ENCODE data around the gene ZNF683. TPM values are rescaled to one million over a fixed set of nuclear protein-coding genes. Genes with fewer than 3 reads are reported as not detected.

Gene ZNF683
- polyA plus RNA-seq, 1 experiment, result not detected

GRCh38 chr1:26360807-26361604 is 11.5 kb downstream of the ZNF683 start:
- peaks cover 7% of the 10 kb centered on the region; the same call in 1 of the 2 replicates for H3K9me3 ChIP-seq (ENCODE audit: control insufficient read depth, insufficient read depth, low read length)
- POLR2A ChIA-PET, result no interaction called here

DNA sequence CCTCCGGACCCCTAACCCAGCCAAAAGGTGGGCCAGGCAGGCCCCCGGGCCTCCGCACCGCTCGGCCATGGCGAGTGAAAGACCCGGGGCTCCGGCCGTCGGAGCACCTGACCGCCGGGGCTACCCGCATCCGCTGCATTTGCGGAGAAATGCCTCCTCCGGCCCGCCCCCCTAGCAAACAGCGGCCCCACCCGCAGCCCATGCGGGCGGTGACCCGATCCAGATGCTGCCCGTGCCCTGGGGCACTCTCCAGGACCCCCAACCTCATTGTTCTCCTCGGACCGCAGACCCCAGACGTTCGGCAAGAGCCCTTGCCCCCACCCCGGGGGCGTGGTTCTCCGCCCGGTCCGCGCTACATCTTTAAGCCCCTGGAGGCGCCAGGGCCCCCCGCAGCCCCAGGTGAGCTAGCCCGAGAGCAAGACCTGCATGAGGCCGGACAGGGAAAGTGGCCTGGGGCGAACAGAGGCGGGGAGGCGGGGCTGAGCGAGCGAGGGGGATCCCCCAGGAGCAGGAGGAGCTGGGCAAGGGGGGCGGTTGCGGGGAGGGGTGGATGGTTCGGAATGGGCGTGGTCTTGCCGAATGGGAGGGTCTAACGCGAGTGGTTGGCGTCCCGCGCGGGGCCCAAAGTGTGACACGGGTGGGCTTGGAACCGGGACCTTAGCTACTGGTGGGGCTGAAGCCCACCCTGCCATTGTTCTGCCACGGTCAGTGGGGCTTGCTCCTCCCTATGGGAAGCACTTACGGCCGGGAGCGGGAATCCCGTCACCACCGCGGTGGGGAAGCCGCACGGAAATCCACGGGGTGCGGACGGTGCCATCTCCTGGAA is 12.4 kb downstream of the ZNF683 start:
- ChIA-PET CTCF (interaction anchor here (0.5 kb wide), 1 partner anchor 58 kb away, joined by 4 read pairs; no protein-coding TSS in a partner anchor), POLR2A (no interaction called here)
- DNase-seq (ENCODE audit: low read depth, low spot score), result no peak
- no peak overlapping the region for H3K4me3 ChIP-seq (ENCODE audit: low read depth, low read length)
- TF ChIP-seq, protein P1, sequence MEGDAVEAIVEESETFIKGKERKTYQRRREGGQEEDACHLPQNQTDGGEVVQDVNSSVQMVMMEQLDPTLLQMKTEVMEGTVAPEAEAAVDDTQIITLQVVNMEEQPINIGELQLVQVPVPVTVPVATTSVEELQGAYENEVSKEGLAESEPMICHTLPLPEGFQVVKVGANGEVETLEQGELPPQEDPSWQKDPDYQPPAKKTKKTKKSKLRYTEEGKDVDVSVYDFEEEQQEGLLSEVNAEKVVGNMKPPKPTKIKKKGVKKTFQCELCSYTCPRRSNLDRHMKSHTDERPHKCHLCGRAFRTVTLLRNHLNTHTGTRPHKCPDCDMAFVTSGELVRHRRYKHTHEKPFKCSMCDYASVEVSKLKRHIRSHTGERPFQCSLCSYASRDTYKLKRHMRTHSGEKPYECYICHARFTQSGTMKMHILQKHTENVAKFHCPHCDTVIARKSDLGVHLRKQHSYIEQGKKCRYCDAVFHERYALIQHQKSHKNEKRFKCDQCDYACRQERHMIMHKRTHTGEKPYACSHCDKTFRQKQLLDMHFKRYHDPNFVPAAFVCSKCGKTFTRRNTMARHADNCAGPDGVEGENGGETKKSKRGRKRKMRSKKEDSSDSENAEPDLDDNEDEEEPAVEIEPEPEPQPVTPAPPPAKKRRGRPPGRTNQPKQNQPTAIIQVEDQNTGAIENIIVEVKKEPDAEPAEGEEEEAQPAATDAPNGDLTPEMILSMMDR (IDR thresholded peaks at IDR 0.05; ENCODE audit: low read depth, low read length), result no peak
- no peak overlapping the region for H3K27ac ChIP-seq (ENCODE audit: low read depth, low read length)
- H3K9me3 ChIP-seq (ENCODE audit: control insufficient read depth, insufficient read depth, low read length), result peaks cover 7% of the 10 kb centered on the region; the same call in 1 of the 2 replicates
- peaks cover 66% of the 10 kb centered on the region for H3K27me3 ChIP-seq (ENCODE audit: control insufficient read depth, insufficient read depth, low read length)

More at GRCh38 chr1:26360807-26361604, 11.5 kb downstream of the ZNF683 start:
- TF ChIP-seq, protein P1 (IDR thresholded peaks at IDR 0.05; ENCODE audit: low read depth, low read length), result no peak
- DNase-seq (ENCODE audit: low read depth, low spot score), result no peak
- no peak overlapping the region for H3K27ac ChIP-seq (ENCODE audit: low read depth, low read length)
- peaks cover 62% of the 10 kb centered on the region for H3K27me3 ChIP-seq (ENCODE audit: control insufficient read depth, insufficient read depth, low read length)
- CTCF ChIA-PET, result interaction anchor here (0.5 to 4.2 kb wide), 4 partner anchors 15 to 58 kb away, joined by 3 to 120 read pairs (median 17); partner anchors contain the start of gene ZNF683
- no peak overlapping the region for H3K4me3 ChIP-seq (ENCODE audit: low read depth, low read length)

GRCh38 chr1:26358411-26359384 is 13.9 kb downstream of the ZNF683 start:
- TF ChIP-seq, protein P1 (IDR thresholded peaks at IDR 0.05; ENCODE audit: low read depth, low read length), result no peak
- Histone ChIP-seq H3K9me3 (ENCODE audit: control insufficient read depth, insufficient read depth, low read length) (peaks cover 7% of the 10 kb centered on the region; the same call in 1 of the 2 replicates), H3K27ac (ENCODE audit: low read depth, low read length) (no peak overlapping the region), H3K27me3 (ENCODE audit: control insufficient read depth, insufficient read depth, low read length) (peaks cover 65% of the 10 kb centered on the region), H3K4me3 (ENCODE audit: low read depth, low read length) (no peak overlapping the region)
- ChIA-PET CTCF (interaction anchor here (0.9 to 1.3 kb wide), 3 partner anchors 37 to 124 kb away, joined by 3 to 4 read pairs (median 3); partner anchors contain the start of gene CEP85), POLR2A (interaction anchor here (0.8 kb wide), 1 partner anchor 74 kb away, joined by 3 read pairs; no protein-coding TSS in a partner anchor)
- DNase-seq (ENCODE audit: low read depth, low spot score), result no peak

DNA sequence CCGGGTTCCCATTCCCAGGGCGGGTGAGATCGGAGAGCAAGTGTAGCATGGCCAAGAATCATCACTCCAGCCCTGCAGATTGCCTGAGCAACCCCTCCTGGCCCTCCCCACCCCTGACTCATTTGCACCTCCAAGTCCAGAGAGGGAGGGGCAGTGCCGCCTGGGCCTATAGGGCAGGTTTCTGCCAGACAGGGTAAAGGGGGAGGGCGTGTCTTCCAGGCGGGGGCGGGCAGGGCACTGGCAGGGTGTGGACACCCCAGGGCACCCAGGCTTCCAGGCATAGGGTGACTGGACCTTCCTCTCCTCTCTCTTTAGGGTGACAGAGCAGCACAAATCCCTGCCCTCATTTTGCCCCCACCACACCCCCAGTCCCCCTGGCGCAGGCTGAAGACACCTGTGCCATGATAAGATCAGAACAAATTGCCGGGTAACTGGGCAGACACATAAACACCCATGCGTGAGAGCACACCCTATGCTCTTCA is 15.4 kb downstream of the ZNF683 start:
- DNase-seq (ENCODE audit: low read depth, low spot score), result no peak
- peaks cover 57% of the 10 kb centered on the region for H3K27me3 ChIP-seq (ENCODE audit: control insufficient read depth, insufficient read depth, low read length)
- POLR2A ChIA-PET, result no interaction called here
- no peak overlapping the region for H3K27ac ChIP-seq (ENCODE audit: low read depth, low read length)
- TF ChIP-seq, protein P1 (IDR thresholded peaks at IDR 0.05; ENCODE audit: low read depth, low read length), result no peak
- no peak overlapping the region for H3K4me3 ChIP-seq (ENCODE audit: low read depth, low read length)
- CTCF ChIA-PET, result interaction anchor here (1.3 kb wide), 1 partner anchor 123 kb away, joined by 3 read pairs; the partner anchor contains the start of gene CEP85
- peaks cover 7% of the 10 kb centered on the region; the same call in 1 of the 2 replicates for H3K9me3 ChIP-seq (ENCODE audit: control insufficient read depth, insufficient read depth, low read length)
